Measurements from ENCODE around the gene ANKRD6. TPM values are rescaled to one million over a fixed set of nuclear protein-coding genes. Genes with fewer than 3 reads are reported as not detected.

ANKRD6 gene
- total RNA-seq, 4 donors from 2014 or later, result 0.57 to 11.6 (median 3.0) TPM

DNA sequence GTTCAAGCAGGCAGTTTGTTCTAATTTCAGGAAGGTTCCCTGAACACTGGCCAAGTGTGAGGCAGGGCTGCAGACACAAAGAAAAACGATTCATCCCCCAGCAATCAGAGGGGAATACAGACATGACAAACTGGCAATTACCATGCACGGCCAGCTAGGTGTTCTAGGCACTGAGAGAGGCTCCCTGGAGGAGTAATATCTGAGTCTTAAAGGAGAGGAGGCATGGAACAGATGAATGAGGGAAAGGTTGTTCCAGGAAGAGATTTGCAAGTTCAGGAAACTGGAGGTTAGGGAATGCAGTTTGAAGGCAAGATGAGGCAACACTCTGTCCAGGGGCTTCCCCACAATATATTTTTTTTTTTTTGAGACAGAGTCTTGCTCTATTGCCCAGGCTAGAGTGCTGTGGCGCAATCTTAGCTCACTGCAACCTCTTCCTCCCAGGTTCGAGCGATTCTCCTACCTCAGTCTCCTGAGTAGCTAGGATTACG lies 32.0 kb upstream of the ANKRD6 start:
- H3K27me3 ChIP-seq, result no peaks in the 10 kb centered on the region
- no peaks in the 10 kb centered on the region for H3K9me3 ChIP-seq
- H3K4me1 ChIP-seq, result no peaks in the 10 kb centered on the region
- H3K36me3 ChIP-seq, result no peaks in the 10 kb centered on the region
- no peak overlapping the region for H3K4me3 ChIP-seq
- no peak for TF ChIP-seq POLR2A (IDR thresholded peaks at IDR 0.05)
- no peak for TF ChIP-seq CTCF (IDR thresholded peaks at IDR 0.05)
- no peak for DNase-seq
- H3K27ac ChIP-seq, result no peak overlapping the region

- no peaks in the 10 kb centered on the region for H3K27me3 ChIP-seq
These were observed 30.2 kb upstream of the ANKRD6 start for GRCh38 chr6:89402776-89403175.

GRCh38 chr6:89404512-89404911 lies 28.4 kb upstream of the ANKRD6 start:
- Histone ChIP-seq H3K27ac (no peak overlapping the region), H3K4me3 (no peak overlapping the region), H3K9me3 (no peaks in the 10 kb centered on the region), H3K36me3 (no peaks in the 10 kb centered on the region), H3K4me1 (no peaks in the 10 kb centered on the region), H3K27me3 (no peaks in the 10 kb centered on the region)
- DNase-seq, result no peak
- TF ChIP-seq CTCF (IDR thresholded peaks at IDR 0.05) (no peak), POLR2A (IDR thresholded peaks at IDR 0.05) (no peak)

More at GRCh38 chr6:89402776-89403175, 30.2 kb upstream of the ANKRD6 start:
- no peak overlapping the region for H3K27ac ChIP-seq
- H3K4me3 ChIP-seq, result no peak overlapping the region
- H3K4me1 ChIP-seq, result no peaks in the 10 kb centered on the region
- TF ChIP-seq CTCF (IDR thresholded peaks at IDR 0.05), result no peak
- TF ChIP-seq POLR2A (IDR thresholded peaks at IDR 0.05), result no peak
- H3K36me3 ChIP-seq, result no peaks in the 10 kb centered on the region
- DNase-seq, result no peak
- no peaks in the 10 kb centered on the region for H3K9me3 ChIP-seq

GRCh38 chr6:89406141-89406540 lies 26.8 kb upstream of the ANKRD6 start:
- TF ChIP-seq POLR2A (IDR thresholded peaks at IDR 0.05) (no peak), CTCF (IDR thresholded peaks at IDR 0.05) (no peak)
- Histone ChIP-seq H3K4me1 (peaks cover 0 to 4% (median 0%) of the 10 kb centered on the region in 4 donors), H3K27me3 (no peaks in the 10 kb centered on the region), H3K27ac (no peak overlapping the region), H3K4me3 (no peak overlapping the region), H3K9me3 (no peaks in the 10 kb centered on the region), H3K36me3 (no peaks in the 10 kb centered on the region)
- DNase-seq, result no peak

GRCh38 chr6:89409461-89410035 lies 23.4 kb upstream of the ANKRD6 start:
- peaks cover 0 to 17% (median 2%) of the 10 kb centered on the region in 4 donors for H3K4me1 ChIP-seq
- no peaks in the 10 kb centered on the region for H3K36me3 ChIP-seq
- H3K27me3 ChIP-seq, result no peaks in the 10 kb centered on the region
- H3K4me3 ChIP-seq, result no peak overlapping the region
- no peak overlapping the region for H3K27ac ChIP-seq
- no peak for DNase-seq
- H3K9me3 ChIP-seq, result no peaks in the 10 kb centered on the region
- TF ChIP-seq CTCF (IDR thresholded peaks at IDR 0.05) (no peak), POLR2A (IDR thresholded peaks at IDR 0.05) (no peak)
